Esophagus mucosa (tissue), 1 donor: ENCODE results near the gene DZIP3. TPM values are rescaled to one million over a fixed set of nuclear protein-coding genes. Genes with fewer than 3 reads are reported as not detected.
A peak's percentile ranks its signal among the peaks of the same experiment; 100 is the strongest.
"Not testable (repeated sequence)": the region's sequence is repeated elsewhere in the genome, so short reads cannot be mapped to it uniquely, and the experiment has no call there.

ENCODE experiments used
- ATAC-seq: fragments of 200-7000 bp; cut with Tn5 transposase; one replicate; pipeline ENCODE4 v1.9.1; 2020
- total RNA-seq: library from RNA; stranded (reverse); gene quantifications from one replicate; pipeline ENCODE4 v1.2.4, GENCODE V29; 2023
- donor health status: DM: yes; HTN: yes; CAD: no.

DZIP3 gene
- total RNA-seq, 1 donor from 2014 or later: 3.5 TPM

DNA sequence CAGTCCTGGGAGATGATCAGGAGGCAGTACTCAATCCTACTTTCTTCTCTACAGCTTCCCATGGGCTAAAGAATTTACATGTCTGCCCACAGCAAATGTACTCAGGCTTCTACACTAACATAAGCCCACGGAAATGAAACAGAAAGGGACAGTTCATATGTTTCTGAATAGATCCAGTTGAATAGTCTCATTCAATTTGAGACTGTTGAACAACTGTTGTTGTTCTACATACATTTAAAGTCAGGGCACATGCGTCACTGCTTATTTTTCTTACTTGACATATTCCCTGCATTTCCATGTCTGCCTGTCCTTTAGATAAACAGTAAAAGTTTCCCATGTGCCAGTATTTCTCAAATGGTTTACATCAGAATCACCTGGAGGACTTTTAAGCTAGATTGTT is 102.8 kb downstream of the DZIP3 start:
- ATAC-seq: not testable (repeated sequence)

DNA sequence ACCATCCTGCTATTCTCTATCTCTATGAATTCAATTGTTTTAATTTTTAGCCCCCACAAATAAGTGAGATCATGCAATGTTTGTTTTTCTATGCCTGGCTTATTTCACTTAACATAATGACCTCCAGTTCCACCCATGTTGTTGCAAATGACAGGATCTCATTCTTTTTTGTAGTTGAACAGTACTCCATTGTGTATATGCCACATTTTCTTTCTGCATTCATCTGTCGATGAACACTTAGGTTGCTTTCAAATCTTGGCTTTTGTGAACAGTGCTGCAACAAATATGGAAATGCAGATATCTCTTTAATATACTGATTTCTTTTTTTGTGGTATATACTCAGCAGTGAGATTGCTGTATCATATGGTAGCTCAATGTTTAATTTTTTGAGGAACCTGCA is 108.9 kb downstream of the DZIP3 start:
- ATAC-seq: no peak

DNA sequence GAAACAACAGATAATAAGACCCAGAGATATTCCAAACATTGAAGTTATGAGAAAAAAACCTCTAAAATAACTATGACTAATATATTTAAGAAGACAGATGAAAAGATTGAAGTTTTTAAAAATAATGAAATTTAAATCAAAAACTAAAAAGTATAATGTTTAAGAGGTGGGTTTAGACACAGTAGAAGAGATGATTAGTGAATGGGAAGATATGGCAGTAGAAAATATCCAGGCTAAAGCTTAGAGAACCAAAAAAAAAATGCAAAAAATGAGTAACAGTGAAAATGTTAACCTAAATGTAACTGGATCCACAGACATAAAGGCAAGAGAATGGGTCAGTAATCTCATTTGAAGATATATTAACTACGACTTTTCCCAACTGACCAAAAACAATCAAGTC is 115.5 kb downstream of the DZIP3 start:
- ATAC-seq: no peak

DNA sequence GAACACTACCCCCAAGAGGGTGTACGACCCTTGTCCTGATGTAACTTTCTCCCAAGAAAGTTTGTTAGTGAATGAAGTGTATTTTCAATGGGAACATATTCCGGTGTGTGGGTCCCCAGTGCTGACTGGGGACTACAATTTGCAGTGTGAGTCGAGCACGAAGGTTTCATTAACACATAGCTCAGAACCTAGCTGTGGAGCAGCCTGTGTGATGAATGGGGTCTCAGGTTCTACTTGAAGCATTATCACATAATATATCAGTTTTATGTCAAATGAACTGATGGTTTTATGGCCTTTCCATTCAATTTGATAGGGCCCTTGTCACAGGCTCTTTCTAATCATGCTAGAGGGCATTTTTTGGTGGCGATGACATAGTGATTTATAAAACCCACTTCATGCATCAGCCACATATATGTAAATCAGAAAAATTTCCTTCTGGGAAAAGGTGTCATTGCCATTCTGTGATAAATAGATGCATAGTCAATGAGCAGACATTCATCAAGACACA is 123.5 kb downstream of the DZIP3 start:
- ATAC-seq: no peak

DNA sequence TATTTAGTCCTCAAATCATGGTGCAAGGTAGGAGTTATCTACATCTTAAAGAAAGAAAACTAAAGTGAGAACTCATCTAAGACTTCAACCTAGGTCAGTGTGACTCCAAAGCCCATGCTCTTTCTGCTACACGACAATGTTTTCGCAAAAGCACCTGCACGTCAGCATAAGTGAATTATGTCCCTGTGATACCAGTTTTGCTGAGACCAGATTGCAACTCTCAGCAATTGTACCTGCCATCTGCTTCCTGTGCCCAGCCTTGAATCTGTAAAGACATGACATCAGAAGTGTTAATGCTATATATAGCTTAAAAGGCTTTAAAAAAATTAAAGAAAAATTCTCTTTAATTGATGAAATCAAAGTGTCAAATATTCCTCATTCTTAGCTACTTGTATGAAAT is 124.3 kb downstream of the DZIP3 start:
- no peak for ATAC-seq

DNA sequence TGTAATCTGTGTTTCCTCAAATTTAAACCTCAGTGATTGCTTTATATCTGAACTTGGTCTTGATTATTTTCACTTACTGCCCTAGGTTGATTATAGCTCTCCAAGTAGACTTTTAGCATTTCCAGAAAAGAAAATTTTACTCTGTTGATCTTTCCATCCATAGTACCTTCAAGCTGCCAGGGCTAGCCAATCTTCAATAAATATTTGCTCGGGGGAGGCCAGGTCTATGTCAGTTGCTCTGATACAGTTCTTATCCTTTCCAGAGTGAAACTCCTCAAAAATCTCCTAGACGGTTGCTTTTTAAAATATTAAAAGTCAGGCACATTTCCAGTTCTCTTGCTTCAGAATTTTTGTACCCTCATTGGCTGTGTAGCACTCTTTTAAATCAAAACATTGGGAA is 128.9 kb downstream of the DZIP3 start:
- no peak for ATAC-seq

DNA sequence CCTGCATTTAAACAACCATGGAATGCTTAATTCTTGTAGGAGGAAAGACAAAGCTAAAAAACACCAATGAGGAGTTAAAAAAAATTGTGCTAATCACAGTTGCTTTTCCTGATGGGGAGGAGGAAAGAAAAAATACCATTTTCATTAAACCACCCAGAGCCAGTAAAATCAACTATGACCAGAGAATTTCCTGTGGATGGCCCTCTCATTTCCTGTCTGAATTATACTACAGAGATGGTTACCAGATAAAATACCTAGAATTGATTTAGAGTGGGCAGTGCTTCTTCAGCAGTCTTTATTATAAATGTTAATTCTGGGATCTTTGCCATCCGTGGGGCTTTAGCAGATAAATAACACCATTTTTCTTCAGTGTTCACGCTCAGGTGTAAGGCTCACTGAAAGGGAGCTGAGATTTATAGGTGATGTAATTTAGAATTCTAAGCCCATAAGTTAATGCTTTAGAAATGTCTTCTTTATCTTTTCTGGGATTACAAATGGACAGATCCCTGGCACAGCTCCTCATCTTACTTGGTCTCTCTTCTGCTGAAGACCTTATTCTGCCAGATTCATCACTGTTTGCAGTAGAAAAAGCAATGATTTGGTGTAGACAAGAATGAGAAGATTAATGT is 129.8 kb downstream of the DZIP3 start:
- no peak for ATAC-seq

DNA sequence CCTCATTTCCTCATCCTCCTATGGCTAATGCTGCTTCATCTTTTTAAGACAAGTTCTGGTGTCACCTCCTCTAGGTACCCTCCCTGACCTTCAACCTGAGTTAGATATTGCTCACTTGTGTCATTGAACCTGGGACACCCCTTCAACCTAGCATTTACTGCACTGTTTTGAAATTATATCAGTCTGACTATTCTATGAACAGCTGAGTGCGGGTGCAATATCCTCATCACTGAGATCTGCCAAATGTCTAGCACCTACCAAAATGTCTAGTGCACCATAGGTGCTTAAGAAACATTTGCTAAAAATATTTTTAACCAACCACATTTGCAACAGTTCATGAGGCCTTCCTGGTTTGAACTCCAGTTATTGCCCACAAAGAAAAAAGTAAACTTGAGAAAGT is 133.2 kb downstream of the DZIP3 start:
- no peak for ATAC-seq

DNA sequence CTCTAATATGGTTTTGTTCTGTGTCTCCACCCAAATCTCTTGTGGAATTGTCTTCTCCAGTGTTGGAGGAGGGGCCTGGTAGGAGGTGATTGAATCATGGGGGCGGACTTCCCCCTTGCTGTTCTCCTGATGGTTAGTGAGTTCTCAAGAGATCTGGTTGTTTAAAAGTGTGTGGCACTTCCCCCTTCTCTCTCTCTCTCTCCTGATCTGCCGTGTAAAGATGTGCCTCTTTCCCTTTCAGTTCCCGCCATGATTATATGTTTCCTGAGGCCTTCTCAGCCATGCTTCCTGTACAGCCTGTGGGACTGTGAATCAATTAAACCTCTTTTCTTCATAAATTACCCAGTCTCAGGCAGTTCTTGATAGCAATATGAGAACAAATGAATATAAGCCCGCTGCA is 134.6 kb downstream of the DZIP3 start:
- ATAC-seq: no peak

DNA sequence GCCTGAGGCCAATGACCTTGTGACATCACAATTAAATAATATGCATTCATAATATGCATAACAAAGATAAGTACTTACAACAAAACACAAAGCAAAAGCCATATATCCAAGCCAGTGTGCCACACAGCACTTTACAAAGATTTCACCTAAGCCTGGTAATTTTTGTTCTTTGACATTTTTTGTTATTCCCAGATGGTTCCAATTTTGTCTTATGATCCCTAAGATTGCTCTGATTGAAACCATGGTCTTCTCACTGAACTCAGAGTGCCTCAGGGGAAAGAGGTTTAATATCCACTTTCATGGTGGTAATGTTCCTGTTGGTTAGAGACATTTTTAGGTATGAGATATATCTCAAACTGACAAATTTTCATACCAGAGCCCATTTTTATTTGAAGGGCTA is 138.6 kb downstream of the DZIP3 start:
- ATAC-seq: no peak

DNA sequence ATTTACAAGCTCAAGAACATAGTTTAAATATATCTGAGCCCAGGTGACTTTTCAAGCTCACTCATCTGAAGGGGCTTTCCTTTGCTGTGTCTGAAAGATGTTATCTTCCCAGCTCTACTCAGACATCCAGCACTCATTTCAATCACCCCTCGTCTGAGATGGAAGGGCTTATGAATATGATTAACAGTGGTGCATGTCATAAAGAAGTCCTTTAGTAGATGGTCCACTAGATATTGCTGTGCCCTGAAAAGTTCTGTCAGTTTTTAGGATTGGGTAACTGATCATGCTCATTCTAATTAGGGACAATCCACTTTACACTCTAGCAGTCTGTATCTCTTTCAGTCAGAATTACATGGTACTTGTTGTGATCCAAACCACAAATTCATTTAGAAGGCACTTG is 139.4 kb downstream of the DZIP3 start:
- no peak for ATAC-seq

DNA sequence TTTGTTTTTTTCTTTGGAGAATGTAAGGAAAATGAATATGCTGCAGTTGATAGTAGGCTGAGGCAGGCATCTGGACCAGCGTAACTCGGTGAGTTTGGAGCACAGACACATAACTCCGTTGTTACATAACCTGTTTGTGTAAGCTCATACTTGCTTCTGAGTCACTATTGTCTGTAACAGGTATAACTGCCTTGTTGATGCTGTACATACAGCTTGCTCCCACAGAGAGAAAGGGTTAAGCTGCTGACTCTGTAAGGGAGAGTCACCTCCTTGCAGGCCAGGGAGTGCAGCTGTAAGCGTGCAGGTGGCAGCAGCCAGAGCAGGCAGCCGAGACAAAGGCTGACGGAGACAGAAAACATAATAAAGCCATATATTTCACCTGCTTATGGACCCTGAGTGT is 147.3 kb downstream of the DZIP3 start:
- ATAC-seq: peak; percentile 97

DNA sequence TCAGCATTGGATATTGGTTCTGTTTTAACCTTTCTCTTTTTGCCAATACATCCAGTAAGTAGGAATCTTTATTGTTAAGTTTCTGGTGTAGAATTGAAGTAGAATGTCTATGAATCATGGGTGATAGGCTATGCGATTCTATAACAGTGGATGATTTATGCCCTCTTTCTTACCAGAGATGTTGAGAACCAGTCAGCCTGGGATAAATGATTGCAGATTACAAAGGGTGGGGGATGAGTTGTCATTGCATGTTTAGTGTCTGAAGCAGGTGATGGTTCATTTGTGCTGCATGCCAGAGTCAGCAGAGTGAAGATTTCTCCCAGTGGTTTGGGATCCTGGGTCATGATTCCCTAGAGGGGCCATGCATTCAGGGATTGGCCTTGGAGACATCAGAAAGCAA is 153.4 kb downstream of the DZIP3 start:
- ATAC-seq: no peak

Other genes with a start within 250 kb of the DZIP3 start
- 0.08 TPM for gene MYH15, start 79.1 kb upstream of the DZIP3 start, total RNA-seq
- gene CIP2A, start 284 bp upstream of the DZIP3 start, total RNA-seq: 6.9 TPM
- gene RETNLB, start 167.7 kb downstream of the DZIP3 start, total RNA-seq: not detected
- 0.20 TPM for gene TRAT1, start 233.1 kb downstream of the DZIP3 start, total RNA-seq